Stimulated activated CD4-positive, alpha-beta T cell treated with anti-CD3 and anti-CD28 coated beads, Interleukin-1b, Interleukin-23, amount 100 ng/mL, for 4 hours (primary cell): ENCODE results near the gene FOXP1.

Experiments
- DNase-seq, 2 donors: peaks; one replicate each; pipeline ENCODE4 v3.0.0-alpha.2; 2020; ENCODE audit warnings: low read depth in 2 of 2

Gene FOXP1

DNA sequence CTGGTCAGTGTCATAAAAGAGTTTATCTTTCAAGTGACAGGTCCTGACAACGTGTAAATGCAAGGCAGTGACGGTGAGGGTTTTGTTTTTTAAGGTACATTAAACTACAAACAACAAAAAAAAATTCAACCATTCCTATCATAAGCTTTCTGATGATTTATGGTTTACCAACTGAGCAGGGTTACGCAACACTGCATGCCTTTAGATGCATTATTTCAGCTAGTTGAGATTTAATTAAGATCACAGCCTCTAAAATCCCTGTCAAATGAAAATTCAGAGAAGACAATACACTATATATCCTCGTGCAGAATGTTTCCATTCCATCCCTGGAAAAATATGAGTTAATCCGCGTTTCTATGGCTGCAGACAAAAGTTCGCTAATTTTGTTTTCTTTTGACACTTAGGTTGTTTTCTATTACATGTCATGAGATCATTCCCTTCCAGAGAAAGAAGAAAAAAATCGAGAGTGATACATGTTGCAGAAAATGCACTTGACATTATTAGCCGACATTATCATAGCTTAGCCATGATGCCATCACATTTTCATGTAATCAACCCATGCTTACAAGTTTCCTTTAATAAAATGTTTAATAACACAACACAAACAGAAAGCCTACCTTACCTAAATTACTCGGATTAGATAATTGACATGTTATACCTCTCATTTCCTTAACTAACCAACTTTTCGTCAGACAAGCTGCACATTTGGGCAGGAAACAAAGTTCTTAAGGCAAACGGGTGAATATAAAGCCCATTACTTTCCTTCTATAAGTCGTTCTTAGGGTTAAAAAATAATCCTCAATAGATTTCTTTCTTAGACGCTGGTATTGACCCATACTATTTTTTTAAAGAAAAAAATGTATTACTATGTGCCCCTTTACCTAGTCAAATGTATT lies 521.2 kb downstream of the FOXP1 start:
- DNase-seq: no peak

DNA sequence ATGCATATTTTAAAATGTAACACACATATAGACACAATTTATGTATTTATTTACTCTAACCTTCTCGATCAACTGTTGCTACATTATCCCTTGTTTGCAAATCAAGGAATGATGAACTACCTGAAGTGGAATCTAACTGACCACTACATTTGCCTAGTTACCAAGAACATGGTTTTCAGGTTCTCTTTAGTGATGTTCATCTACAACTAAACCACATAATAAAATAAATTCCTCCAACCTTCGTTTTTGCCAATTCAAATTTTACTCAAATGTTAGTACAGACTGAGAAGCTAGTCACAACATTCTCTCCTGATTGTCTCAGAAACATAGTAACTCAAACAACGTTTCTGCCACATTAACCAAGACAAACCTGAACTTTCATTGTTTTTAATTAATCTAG lies 521.9 kb downstream of the FOXP1 start:
- DNase-seq: no peak

DNA sequence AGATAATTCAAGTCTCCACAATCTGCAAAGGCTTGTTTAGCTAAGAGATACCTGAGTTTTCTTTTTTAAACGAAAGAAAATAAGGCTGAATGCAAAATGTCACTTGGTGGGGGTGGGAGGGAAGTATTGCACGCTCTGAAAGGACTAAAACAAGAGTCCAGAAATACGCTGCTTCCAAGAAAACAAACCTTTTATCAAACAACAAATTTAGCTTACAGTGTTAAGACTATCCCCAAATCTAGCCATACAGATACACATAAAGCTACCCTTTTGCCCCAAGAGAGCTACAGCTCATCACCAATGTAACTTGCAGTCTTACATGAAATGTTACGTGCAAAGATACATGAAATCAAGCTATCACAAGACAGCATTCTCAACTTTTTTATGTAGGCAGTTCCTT lies 522.5 kb downstream of the FOXP1 start:
- no peak for DNase-seq

DNA sequence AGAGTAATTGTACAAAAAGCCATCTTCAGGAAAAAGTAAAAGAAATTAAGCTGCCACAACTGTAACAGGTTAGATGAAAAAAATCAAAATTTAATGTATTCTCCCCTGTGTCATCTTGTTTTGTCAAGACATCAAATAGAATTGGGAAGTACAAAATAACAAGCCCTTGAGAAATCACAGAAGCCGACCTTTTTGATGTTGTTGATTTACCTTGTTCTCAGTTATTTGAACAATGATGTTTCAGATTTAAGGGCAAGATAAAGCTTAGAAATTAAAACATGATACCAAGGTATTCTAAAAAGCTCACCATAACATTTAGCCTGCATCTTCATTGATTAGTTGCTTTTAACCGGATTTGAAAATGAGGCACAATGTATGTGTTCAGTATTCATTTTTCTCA lies 523.0 kb downstream of the FOXP1 start:
- DNase-seq: no peak

DNA sequence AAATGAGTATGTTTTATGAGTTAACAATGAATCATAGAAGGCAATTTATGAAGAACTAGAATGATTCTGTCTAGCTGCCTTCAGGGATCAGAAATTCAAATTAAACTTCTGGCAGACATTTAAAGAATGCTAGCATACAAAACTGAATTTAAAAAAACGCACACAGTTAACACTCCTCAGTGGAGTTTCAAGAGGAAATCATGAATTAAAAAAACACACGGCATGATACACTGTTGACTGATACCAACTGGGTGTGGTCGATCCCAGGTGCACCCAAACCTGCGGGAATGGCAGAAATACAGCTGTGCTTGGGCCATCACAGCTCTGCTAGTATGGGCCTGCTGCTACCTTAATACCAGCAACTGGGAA lies 526.0 kb downstream of the FOXP1 start:
- DNase-seq: no peak

DNA sequence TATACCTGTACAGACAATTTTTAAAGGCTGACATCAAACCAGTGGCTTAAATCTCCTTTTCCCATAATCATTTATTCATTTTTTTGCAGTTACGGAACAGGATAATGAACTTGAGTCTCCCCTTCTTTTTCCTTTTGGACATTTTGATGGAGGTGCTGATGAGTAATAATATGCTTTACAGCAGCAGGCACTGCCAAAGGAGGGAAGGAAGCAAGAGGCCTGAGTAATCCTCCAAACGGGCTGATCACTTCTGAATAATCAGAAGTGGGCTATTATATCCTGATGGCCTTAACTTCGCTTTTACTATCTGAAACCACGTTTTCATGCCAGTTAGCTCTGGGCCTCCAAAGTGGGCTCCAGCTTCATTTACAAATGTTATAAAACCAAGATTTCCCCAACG lies 527.2 kb downstream of the FOXP1 start:
- DNase-seq: no peak

DNA sequence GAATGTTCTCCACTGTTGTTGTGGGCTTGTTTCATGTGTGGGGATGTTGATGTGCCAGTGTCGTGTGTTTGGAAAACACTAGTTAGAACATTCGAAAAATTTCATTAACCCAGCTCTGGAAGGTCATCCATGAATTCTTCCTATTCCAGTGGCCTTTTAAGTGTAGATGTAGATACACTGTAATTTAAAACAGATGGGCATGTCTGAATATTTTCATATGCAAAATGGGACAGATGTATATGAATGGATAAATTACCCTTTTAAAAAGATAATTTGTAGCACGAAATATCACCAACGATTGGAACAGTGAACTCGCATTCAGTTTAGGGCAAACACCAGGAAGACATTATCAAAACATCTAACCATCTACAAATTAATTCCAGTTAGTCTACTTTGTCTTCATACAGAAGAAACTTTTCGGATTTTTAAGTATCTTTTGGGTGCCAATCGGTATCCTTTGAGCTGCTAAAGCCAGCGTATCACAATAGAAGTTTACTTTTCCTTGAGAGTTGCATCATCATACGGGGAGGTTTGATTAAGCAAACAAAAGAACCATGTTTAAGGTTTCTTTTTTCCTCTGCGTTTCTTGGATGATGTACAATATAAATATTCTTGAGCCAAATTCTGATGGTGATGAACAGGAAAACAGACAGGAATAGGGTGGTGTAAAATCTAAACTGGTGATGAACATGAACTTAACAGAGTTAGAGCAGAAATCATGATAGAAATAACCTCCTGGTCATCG lies 528.1 kb downstream of the FOXP1 start:
- DNase-seq: no peak

DNA sequence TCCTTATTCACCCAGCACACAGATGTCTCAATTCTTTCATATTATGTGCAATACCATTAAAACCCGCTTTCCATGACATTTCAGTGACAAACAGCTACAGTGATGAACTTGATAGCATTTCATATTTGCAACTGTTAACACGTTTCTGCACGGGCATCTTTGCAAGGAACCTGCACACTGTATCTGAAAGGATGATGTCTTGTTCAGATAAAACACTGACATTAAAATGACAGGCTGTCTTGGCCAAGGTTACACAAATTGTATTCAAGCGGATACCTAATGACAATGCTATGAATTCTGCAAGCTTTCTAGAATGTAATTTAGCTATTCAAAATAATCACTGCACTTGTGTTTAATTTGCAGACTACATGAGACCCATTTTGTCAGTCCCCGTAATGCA lies 529.2 kb downstream of the FOXP1 start:
- DNase-seq: no peak

DNA sequence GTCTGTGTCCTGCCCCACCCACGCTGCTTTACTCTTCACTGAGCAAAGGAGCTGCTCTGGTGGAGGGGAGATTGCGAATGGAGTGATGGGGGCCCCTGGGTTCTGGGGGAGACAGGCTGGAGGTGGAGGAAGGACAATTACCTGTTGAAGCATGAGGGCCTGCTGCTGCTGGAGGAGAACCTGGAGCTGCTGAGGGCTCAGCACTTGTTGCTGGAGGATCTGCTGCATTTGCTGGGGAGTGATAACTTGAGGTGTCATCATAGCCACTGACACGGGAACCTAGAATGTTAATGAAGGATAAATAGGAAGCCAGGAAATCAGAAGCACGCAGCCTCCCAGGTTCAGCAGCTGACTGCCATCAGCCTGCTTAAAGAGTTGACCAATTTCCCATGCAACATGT lies 530.0 kb downstream of the FOXP1 start:
- no peak for DNase-seq

DNA sequence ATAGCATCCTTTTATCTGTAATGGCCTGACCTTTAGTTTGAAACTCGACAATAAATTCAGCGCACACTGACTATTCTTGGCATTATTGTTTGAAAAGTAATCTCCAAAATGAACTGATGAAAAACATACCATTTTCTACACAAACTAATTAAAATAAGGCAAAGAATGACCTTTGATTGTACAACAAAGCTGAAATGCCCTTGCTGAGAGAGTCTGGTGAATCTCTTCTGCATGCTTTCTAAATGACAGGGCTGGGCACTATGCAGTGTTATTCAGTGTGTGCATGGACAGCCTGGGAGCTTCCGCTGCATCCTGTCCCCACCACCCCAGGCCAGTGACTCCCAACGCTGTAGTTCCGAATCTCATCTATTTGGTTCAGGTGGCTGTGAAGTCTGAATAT lies 530.8 kb downstream of the FOXP1 start:
- DNase-seq: no peak

DNA sequence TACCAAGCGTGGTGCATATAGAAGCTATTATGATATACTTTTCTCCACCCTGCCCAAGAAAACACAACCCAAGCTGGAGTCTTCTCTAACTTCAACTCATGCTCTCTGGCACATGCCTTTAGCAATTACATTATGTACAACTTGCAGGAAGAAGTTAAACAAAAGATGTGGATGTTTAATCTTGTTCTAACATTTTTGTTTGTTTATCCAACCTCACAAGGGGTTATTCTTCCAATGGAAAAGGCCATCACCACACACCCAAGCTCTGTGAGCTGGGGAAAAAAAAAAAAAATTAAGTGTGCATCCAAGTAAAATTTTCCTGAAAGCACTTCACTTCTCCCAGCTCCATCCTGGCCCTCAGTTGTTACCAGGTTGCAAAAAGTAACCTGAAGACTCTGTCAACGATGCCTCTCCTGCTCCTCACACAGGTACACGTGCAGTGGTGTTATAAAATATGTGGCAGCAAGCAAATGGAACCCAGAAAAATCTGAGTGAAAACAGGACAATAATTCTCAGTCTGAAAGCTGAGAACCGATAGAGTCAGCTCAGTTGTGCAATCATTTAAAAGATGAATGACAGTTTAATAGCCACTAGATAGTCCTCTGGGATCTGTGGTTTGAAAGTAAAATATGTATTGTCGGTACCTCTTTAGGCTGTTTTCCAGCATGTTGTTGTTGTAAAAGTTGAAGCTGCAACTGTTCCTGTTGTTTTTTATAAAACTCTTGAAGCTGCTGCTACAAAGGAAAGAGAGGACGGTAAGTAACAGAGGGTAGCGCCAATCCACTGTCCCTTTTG lies 531.4 kb downstream of the FOXP1 start:
- DNase-seq: no peak

DNA sequence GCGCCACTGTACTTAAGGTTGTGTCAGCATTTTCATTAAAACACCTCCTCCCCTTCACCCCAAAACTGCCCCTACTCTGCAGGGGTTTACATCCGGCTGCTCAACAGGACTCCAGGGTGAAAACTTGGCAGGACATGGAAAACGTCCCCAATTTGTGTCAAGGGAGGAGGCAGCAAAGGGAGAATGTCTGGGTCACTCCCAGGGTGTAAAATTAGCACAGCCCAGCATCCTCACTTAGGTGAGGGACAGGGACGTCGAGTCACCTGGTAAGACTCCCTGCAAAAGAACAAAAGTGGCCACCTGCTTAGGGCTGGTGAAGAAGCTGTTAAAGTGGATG lies 532.3 kb downstream of the FOXP1 start:
- DNase-seq: no peak

DNA sequence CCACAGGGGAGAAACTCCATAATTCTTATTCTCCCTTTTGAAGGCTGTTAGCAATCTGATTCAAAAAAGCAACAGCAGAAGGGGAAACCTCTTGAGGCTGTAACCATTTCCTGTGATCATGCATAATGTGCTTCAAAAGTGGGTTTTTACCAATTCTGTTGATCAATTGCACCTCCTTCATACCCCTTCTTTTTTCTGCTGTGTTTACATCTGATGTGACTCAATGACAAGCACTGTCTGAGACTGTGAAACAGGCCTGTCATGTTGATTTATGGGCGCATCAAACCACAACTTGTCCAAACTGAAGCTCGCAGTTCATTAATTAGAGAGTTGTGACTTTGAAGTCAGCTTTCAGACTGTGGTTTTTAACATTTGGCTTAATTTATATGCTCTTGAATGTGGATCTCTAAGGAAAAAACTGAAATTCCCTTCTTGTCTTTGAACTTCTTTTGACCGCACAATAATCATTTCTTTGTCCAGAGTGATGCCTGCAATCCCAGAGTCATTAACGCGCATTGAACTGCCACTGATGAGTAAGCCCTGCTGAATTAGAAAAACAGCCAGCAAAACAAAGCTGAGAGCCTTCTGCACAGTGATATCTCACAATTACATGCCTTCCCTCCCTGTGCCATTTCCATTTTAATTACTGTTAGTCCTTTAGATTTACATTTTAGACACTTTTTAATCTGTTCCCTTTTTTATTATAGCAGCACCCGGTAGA lies 532.8 kb downstream of the FOXP1 start:
- no peak for DNase-seq

DNA sequence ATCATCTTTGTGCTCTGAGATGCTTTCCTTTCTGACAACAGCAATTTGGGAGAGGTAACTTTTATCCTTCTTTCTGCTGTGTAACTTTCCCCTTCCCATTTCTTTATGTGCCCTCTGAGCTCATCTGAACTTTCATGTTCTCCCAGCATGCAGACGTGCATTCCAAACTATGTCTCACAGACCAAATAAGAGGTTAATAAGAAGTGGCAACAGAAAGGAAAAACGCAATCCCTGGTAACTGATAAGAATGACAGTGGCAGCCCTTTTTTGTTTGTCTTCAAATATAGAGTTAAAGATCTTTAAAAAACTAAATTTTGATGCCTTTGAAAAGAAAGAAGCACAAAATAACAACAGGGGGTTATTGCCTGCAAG lies 533.4 kb downstream of the FOXP1 start:
- no peak for DNase-seq

DNA sequence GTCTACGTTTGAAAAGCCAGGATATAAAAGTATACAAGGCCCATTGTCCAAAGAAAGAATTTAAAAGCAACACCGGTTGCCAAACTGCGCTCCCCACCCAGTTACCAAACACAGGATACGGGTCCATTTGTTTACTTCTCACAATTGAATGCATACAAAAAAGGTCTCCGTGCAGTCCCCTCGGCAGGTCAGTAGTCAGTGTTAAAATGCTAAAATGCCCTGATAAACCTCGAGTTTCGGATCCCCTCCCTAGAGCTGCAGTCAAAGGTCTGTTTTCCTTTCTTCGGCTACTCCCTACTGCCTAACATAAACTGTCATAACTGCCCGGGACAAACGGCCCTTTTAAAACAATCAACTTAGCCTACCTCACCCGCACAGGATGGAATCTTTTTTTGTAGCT lies 534.6 kb downstream of the FOXP1 start:
- no peak for DNase-seq

DNA sequence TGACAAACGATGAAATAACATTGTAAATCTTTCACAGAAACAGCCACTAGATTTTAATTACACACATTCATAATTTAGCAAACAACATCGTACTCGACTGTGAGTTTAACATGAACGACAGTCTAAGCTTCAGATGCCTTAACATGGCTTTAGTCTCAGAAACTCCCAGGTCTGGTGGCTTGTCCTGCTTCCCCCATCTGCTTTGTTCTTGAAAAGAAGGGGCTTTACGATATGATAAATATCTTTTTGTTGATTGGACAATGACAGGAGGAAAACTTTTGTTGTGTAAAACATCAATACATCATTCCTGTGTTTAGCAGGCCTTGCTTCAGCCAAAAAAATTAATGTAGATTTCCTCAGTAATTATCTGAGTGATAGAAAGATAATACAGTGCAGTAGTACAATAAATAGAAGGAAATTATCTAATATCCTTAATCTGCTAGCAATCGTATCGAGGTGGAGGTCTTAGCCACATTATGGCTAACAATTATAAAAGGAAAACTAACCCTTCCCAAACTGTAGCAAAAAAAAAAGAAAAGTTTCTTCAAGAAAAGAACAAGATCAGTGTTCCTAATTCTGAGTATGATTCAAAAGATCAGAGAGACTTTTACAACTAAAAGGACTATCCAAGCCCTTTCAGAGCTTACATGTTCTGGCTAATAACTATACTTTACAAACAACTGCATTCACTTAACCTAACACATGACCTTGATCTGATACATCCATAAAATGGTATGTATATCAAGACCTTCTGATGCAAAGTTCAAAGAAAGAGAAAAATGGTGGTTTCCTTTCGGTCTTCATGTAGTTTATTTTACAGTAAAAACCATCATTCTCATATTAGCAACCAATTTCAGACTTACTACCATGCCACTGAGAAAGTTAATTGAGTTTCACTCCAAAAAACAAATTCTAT lies 535.7 kb downstream of the FOXP1 start:
- no peak for DNase-seq

DNA sequence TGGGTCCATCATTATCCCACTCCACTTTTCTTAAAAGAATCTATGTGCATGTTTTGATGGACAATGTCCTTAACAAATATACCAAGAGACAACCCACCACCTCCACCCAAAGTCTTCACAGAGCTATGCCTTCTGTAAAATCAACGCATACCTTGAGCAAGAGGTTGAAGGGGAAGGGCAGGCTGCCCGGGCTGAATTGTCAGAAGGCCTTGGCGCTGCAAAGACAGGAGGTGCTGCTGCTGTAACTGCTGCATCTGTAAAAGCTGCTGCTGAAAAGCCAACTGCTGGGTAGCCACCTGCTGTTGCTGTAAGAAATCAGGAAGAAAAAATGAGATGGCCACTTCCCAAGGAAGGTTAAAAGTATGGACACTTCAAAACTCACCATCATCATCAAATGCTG lies 536.7 kb downstream of the FOXP1 start:
- no peak for DNase-seq

DNA sequence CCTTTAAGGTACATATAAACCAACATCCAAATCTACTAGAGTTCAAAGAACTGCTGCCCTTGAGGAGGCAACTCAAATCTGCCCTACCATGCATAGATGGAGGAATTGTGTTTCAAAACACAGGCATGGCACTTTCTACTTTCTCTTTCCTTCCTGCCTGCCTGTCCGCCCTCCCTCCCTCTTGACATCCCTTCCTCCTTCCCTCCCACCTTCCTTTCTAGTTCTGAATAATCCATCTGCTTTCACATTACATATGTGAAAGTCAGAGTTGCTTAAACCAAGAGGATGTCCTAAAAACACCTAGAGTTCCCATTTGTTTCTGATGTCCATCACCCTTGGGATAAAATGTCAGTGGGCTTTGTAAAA lies 537.6 kb downstream of the FOXP1 start:
- no peak for DNase-seq

DNA sequence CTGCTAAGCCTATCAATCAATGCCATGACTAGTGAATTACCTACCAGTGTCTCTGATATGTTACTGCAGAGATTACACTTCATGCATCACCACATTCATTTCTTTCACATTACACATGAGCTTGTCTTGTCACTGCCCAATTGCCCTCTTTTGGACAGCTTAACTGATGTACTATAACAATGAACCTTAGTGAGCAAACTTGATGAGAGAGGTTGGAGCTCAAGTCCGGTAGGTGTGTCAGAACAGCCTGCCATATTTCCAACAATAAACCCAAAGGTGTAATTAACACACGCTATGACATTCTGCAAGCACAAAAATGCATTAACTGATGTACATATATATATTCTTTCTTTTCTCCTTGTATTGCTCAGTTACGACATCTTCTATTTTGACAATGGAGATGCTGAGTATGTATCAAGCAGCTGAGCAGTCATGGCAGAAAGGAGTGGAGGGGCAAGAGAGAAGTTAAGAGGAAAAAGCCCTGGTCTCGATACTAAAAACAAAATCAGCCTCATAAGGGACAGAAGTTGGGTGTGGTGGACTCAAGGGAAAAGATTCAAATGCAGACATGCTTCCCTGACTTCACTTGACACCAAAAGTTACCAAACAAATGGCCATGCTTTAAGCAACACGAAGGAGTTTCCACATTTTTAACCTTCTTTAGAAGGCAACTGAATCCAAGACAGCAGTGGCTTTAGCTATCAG lies 538.2 kb downstream of the FOXP1 start:
- no peak for DNase-seq

DNA sequence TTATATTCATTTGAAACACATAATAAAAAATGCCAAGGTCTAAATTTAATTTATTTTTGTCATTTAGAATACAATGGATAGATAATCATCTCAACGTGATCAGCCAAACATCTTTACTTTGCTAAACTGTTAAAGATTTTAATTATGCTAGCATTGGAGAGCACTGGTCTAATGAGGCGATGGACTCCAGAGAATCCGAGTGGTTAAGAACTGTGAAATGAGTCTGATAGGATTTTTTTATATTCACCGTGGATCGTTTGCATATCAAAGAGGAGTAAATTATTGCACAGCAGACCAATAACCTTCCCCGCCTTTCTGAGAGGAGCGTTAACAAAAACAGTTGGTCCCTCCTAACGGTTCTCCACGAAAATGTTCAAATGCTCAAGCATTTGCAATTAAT lies 540.8 kb downstream of the FOXP1 start:
- DNase-seq: no peak
